HS-5 (cell line): ENCODE measurements around the gene SLC35A4.
"Not testable (repeated sequence)": the region's sequence is repeated elsewhere in the genome, so short reads cannot be mapped to it uniquely, and the experiment has no call there.

Experiments
- DNase-seq: peaks from one replicate; pipeline ENCODE4 v3.0.0-alpha.2; 2012; ENCODE audit warnings: low read depth

Gene SLC35A4

DNA sequence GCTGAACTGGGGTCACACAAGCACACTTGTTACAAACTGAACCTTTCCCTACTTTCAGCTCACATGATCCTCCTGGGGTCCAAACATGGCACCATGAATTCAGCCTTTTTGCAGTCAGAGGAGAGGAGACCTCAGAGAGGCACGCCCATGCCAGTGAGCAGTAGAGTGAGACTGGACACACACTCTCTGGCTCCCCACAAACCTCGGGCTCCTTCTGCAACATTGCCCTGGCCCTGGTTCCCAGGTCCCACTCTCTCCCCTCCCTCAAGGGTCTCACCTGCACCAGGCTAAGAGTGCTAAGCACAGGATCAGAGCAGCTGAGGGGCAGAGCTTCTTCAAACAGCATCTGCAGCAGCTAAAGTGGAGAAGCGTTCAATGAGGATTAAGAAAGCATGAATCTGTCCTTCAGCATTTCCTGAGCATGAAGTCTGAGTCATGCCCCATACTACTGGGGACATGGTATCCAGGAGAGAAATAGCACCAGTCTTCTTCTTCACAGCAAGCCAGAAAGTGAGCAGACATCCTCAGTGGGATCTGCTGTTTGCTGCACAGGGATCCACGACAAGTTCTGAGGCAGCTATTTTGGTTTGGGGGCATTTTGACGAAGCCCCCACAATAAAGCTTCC lies 27.2 kb downstream of the SLC35A4 start:
- peak; percentile 29 for DNase-seq

DNA sequence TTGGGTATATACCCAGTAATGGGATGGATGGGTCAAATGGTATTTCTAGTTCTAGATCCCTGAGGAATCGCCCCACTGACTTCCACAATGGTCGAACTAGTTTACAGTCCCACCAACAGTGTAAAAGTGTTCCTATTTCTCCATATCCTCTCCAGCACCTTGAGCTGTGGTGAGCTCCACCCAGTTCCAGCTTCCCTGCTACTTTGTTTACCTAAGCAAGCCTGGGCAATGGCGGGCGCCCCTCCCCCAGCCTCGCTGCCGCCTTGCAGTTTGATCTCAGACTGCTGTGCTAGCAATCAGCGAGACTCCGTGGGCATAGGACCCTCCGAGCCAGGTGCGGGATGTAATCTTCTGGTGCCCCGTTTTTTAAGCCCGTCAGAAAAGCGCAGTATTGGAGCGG lies 28.4 kb downstream of the SLC35A4 start:
- not testable (repeated sequence) for DNase-seq

DNA sequence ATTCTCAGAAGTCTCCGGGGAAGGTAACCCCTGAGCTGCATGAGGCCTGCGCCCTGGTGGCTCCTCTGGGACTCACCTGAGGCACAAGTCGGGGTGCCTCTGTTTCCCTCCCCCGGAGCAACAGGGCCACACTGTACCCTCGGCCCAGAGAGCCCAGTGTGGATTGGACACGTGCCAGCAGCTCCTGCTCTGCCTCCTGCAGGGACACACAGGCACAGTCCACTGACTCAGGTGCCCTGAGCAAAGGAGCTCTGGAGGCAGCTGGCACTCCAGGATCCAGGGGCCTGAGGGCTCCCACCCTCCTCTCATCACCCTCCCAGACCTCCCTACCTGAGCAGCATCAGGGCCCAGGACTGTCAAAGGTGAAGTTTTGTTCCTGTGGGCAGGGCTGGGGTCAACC lies 29.5 kb downstream of the SLC35A4 start:
- DNase-seq: no peak

DNA sequence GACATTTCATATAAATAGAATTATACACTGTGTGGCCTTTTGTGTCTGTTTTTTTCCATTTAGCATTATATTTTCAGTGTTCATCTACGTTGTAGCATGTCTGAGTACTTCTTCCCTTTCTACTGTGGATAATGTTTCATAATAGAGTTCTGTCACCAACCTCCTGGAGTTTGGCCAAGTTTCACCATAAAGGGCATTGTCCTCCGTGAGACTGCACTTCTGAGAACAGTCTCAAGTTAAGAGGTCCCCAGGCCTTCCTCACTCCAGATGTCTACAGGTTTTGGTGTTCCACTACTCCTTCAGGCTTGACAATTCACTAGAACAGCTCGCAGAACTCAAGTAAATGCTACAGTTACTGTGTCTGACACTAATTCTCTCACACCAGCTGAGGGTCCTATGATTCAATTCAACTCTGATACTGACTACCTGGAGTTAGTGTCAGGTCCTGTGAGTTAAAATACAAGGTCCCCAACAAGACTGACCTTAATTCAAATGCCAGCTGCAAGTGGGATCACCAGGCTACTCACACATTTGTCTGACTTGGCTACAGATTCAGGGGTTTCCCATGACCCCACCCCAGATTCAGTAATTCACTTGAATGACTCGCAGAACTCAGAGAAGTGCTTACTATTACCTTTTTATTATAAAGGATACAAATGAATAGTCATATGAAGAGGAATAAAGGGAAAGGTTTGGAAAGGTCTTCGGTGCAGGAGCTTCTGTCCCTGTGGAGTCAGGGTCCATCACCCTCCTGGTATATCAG lies 31.1 kb downstream of the SLC35A4 start:
- no peak for DNase-seq

DNA sequence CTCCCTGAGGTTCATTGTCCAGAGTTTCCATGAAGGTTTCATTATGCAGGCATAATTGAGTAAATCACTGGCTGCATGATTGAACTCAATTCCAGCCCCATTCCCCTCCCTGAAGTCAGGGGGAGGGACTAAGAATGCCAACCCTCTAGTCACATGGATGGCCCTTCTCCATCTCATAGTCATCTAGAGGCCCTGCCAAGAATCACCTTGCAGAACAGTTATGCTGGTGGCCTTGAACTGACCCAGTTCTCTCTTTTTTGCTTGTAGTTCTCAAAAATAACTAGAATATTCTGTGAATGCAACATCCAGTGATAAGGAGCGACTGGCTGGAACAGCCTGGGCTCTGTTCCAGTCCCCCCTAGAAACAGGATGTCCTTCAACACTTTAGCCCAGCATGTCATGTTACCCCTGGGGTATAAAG lies 31.7 kb downstream of the SLC35A4 start:
- DNase-seq: no peak

DNA sequence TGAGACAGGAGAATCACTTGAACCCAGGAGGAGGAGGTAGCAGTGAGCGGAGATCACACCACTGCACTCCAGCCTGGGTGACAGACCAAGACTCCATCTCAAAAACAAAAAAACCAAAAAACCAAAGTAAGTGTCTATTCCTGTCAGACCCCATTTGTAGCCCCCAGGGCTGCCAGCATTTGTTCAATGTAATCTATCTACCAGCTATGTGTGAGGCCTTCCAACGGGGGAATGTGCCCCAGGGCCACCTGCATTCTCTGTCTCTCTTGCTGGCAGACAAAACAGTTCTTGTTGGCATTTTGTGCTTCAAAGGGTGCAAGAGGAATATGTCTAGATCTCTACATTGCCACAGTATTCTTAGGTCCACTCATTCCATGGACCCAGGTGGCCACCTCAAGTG lies 34.2 kb downstream of the SLC35A4 start:
- no peak for DNase-seq

DNA sequence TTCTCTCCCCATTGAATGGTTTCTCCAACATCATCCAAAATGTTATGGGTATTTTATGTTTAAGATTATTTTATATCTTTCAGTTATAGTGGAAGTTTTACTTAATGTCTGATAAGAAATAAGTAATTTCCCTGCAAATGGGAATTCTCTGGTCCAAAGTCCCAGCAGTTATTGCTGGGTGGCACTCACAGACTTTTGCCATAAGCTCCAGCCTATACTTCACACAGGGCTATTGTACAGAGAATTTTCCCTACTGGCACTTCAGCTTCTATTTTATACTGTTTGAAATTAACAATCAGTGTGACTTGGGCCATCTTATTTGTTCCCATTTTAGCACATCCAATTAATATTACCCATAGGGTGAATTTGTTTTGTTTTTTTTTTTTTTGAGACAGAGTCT lies 35.5 kb downstream of the SLC35A4 start:
- DNase-seq: no peak

DNA sequence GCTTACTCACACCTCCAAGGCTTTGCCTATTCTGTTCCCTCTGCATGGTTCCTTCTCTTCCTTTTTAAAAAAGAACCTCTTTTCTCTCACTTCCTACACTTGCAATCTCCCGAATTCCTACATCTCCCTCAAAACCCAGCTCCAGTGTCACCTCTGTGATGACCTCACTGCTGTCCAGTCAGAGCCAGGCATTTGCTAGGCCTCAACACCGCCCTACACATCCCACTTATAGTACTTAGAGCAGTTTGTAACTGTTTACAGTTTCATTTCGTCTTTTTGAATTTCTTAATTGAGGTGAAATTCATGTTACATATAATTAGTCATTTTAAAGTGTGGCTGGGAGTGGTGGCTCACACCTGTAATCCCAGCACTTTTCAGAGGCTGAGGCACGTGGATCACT lies 37.5 kb downstream of the SLC35A4 start:
- no peak for DNase-seq

DNA sequence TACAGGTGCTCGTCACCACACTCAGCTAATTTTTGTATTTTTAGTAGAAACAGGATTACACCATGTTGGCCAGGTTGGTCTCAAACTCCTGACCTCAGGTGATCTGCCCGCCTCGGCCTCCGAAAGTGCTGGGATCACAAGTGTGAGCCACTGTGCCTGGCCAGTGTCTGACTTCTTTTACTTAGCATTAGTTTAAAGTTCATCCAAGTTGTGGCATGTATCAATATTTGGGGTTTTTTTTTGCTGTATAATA lies 38.7 kb downstream of the SLC35A4 start:
- DNase-seq: not testable (repeated sequence)

DNA sequence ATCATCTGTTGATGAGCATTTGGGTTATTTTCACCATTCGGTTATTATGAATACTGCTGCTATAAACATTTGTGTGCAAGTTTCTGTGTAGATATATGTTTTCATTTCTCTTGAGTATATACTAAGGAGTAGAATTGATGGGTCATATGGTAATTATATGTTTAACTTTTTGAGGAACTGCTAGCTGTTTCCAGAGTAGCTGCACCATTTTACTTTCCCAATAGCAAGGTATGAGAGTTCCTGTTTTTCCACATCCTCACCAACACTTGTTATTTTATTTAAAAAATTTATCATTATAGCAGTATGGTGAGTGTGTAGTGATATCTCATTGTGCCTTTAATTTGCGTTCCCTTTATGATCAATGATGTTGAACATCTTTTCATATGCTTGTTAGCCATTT lies 39.1 kb downstream of the SLC35A4 start:
- no peak for DNase-seq

DNA sequence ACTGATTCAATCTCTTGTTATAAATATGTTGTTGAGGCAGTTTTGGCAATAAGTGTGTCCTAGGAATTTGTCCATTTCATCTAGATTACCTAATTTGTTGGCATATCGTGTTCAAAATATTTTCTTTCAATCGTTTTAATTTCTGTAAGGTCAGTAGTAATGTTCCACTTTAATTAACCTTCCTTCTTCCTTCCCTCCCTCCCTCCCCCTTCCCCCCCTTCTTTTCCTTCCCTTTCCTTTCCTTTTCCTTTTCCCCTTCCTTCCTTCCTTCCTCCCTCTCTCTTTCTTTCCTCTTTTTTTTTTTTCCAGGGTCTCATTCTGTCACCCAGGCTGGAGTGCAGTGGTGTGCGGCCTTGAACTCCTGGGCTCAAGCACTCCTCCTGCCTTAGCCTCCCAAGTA lies 41.3 kb downstream of the SLC35A4 start:
- no peak for DNase-seq

DNA sequence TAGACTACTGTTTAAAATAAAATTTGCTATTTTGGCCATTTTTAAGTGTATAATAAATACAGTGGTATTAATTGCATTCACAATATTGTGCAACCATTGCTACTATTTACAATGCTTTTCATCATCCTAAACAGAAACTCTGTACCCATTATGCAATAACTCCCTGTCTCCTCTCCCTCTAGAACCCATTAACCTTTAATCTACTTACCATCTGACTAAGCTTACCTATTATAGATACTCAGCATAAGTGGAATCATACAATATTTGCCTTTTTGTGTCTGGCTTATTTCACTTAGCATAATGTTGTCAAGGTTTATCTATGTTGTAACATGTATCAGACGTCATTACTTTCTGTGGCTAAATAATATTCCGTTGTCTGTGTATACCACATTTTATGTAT lies 42.4 kb downstream of the SLC35A4 start:
- no peak for DNase-seq

DNA sequence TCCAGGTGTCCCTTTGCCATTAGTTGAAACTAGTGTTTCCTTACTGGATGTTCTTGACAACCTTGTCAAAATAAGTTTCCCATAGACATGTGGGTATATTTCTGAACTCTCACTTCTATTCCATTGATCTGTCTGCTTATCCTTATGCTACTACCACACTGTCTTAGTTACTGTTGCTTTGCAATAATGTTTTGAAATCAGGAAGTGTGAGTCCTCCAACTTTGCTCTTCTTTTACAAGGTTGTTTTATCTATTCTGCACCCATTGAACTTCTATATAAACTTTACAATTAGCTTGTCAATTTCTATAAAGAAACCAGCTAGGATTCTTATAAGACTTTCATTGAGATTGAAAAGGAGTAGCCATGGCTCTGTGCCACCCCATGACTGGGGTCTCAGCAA lies 44.1 kb downstream of the SLC35A4 start:
- no peak for DNase-seq

DNA sequence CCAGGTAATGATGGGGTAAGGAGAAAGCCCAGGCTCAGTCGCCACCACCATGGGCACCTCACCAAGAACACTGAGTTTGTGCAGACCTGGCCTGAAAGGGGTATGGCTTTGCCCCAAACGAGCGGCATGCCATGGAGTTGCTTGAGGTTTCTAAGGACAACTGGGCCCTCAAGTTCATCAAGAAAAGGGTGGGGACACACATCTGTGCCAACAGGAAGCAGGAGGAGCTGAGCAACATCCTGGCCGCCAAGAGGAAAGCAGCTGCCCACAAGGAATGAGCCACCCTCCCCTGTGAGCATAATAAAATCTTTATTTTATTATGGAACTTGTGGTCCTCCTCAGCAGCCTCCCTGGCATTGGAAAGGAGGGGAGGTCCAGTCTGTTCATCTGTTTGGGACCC lies 44.5 kb downstream of the SLC35A4 start:
- no peak for DNase-seq

DNA sequence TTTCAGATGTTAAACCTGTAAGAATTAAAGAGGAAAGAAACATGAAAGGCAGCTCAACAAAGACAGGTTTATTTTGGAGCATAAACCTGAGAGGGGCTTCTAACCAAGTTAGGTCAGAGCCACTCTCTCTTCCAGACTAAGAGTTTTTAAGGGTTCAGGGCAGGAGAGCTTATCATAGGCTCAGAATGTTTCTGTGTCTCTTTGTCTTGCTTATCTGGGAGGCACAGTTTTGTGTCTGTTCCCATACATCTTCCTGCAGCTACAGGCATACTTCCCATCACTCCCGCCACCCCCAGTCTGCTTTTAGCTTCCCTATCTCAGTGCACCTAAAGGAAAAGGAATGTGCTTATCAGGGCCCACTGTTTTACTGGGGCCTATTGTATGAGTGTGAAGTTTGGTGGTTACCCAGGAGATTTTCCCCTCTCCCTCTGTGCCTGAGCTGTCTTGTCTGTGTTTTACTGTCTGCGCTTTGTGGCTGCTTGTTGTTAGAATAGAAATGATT lies 46.4 kb downstream of the SLC35A4 start:
- DNase-seq: no peak
